GM23248 (cell line): ENCODE results near the gene CACNA1C. TPM values are rescaled to one million over a fixed set of nuclear protein-coding genes. Genes with fewer than 3 reads are reported as not detected.

Experiments
- DNase-seq: peaks from one replicate; pipeline ENCODE4 v3.0.0-alpha.2; 2015
- H2AFZ ChIP-seq: fragments of 200-600 bp; sonication (generic); 2 replicates; pipeline ENCODE4 v1.6.1; 2016; ENCODE audit warnings: antibody characterized with exemption
- H3F3A ChIP-seq: fragments of 200-600 bp; sonication (generic); 2 replicates; pipeline ENCODE4 v1.6.1; 2016; ENCODE audit warnings: mild to moderate bottlenecking, antibody characterized with exemption, mixed run types; ENCODE audit not compliant: insufficient read depth
- H3K27ac ChIP-seq: fragments of 200-600 bp; sonication (generic); 2 replicates; pipeline ENCODE4 v1.5.1; 2016; ENCODE audit warnings: mild to moderate bottlenecking
- H3K27me3 ChIP-seq: fragments of 200-600 bp; sonication (generic); replicated peaks from 2 replicates; pipeline ENCODE4 v1.6.1; 2016; ENCODE audit warnings: mild to moderate bottlenecking; ENCODE audit not compliant: insufficient read depth
- H3K36me3 ChIP-seq: fragments of 200-600 bp; sonication (generic); 2 replicates; pipeline ENCODE4 v1.6.1; 2016; ENCODE audit warnings: low read depth, mild to moderate bottlenecking
- H3K4me1 ChIP-seq: fragments of 200-600 bp; sonication (generic); 2 replicates; pipeline ENCODE4 v1.6.1; 2016; ENCODE audit warnings: mild to moderate bottlenecking; ENCODE audit not compliant: insufficient read depth
- H3K4me2 ChIP-seq: fragments of 200-600 bp; sonication (generic); one replicate; pipeline ENCODE4 v1.6.1; 2016; ENCODE audit warnings: mild to moderate bottlenecking; ENCODE audit not compliant: unreplicated experiment
- H3K4me3 ChIP-seq: fragments of 200-600 bp; sonication (generic); 2 replicates; pipeline ENCODE4 v1.5.1; 2016; ENCODE audit warnings: mild to moderate bottlenecking
- H3K79me2 ChIP-seq: fragments of 200-600 bp; sonication (generic); 2 replicates; pipeline ENCODE4 v1.6.1; 2016; ENCODE audit warnings: mild to moderate bottlenecking; ENCODE audit not compliant: insufficient read depth
- H3K9ac ChIP-seq: fragments of 200-600 bp; sonication (generic); 2 replicates; pipeline ENCODE4 v1.6.1; 2016; ENCODE audit warnings: mild to moderate bottlenecking
- H3K9me2 ChIP-seq: fragments of 200-600 bp; sonication (generic); 2 replicates; pipeline ENCODE4 v1.6.1; 2016; ENCODE audit warnings: mixed run types, mild to moderate bottlenecking, moderate library complexity; ENCODE audit not compliant: insufficient read depth
- H3K9me3 ChIP-seq: fragments of 200-600 bp; sonication (generic); one replicate; pipeline ENCODE4 v1.6.1; 2017; ENCODE audit warnings: low read depth
- H4K20me1 ChIP-seq: fragments of 200-600 bp; sonication (generic); 2 replicates; pipeline ENCODE4 v1.6.0; 2016; ENCODE audit not compliant: insufficient read depth
- EZH2 ChIP-seq: fragments of 200-600 bp; sonication (generic); IDR thresholded peaks from 2 replicates; pipeline ENCODE4 v1.6.1; 2018; ENCODE audit warnings: antibody characterized with exemption, mild to moderate bottlenecking; ENCODE audit not compliant: insufficient read depth, poor library complexity, severe bottlenecking
- EZH2phosphoT487 ChIP-seq: fragments of 200-600 bp; sonication (generic); IDR thresholded peaks from 2 replicates; pipeline ENCODE4 v1.6.1; 2018; ENCODE audit warnings: antibody characterized with exemption, moderate library complexity, mild to moderate bottlenecking, low read depth; ENCODE audit not compliant: insufficient read depth
- WGBS, 2 experiments: methylation state at CpG; one replicate each; pipeline ENCODE4 v1.1.6; 2015 to 2017; ENCODE audit warnings: low lambda C conversion rate in 2 of 2, low coverage in 1 of 2; ENCODE audit errors: missing lambda C conversion rate in 2 of 2; 5-methylcytosine and 5-hydroxymethylcytosine counted together
- in situ Hi-C: fragments of 300-500 bp; cut with MboI; formaldehyde crosslinking; loops from 2 replicates; pipeline ENCODE4 v1.15.0; 2020
- polyA plus RNA-seq: library from polyadenylated mRNA; unstranded; fragments of >200 nt; fragmentation: Nextera tagmentation; extraction: Ambion mirVana; gene quantifications from 2 replicates; pipeline ENCODE4 v1.2.1, GENCODE V29; 2016
- total RNA-seq: library from RNA; depleted of rRNA; stranded (reverse); fragments of >200 nt; shearing (Covaris generic); gene quantifications from 2 replicates; pipeline ENCODE4 v1.2.3, GENCODE V29; 2014

CACNA1C gene
- total and polyA plus RNA-seq, 2 experiments from 2014 or later, result 4.9 to 11.5 TPM

- no peak overlapping the region for H3K4me2 ChIP-seq
- in situ Hi-C loops, result loop anchor here (25.0 kb wide), 1 partner anchor 513 kb away; no protein-coding TSS in a partner anchor
- DNase-seq, result no peak
- no peak for TF ChIP-seq EZH2phosphoT487
- TF ChIP-seq EZH2, result no peak
- H3K4me1 ChIP-seq, result 0 out of 2 replicates have a peak, but pooled peaks cover 8% of the 10 kb centered on the region
- H3K27me3 ChIP-seq, result no peaks in the 10 kb centered on the region
- H3K36me3 ChIP-seq, result peaks cover 6% of the 10 kb centered on the region; the same call in 1 of the 2 replicates
- 0 out of 2 replicates have a peak, but pooled peaks cover 8% of the 10 kb centered on the region for H4K20me1 ChIP-seq
- H3K9ac ChIP-seq, result no peak overlapping the region
- H2AFZ ChIP-seq, result no peak overlapping the region
- H3K9me3 ChIP-seq, result peaks cover 3% of the 10 kb centered on the region
- no peaks in the 10 kb centered on the region for H3K9me2 ChIP-seq
- 85 to 90% methylated on average over 4 of the region's 4 CpGs for WGBS, 2 experiments
- no peak overlapping the region for H3K27ac ChIP-seq
- H3K4me3 ChIP-seq, result no peak overlapping the region
- peaks cover 92% of the 10 kb centered on the region for H3K79me2 ChIP-seq
- H3F3A ChIP-seq, result peaks cover 7% of the 10 kb centered on the region; the same call in 1 of the 2 replicates
These were observed 22.0 kb downstream of the CACNA1C start for GRCh38 chr12:2074792-2075191.

GRCh38 chr12:2075508-2076195, 22.9 kb downstream of the CACNA1C start:
- Histone ChIP-seq H3K9me3 (peaks cover 3% of the 10 kb centered on the region), H3K4me1 (0 out of 2 replicates have a peak, but pooled peaks cover 8% of the 10 kb centered on the region), H3K4me2 (no peak overlapping the region), H3F3A (peaks cover 7% of the 10 kb centered on the region; the same call in 1 of the 2 replicates), H3K9ac (no peak overlapping the region), H2AFZ (no peak overlapping the region), H3K79me2 (peaks cover 93% of the 10 kb centered on the region), H3K9me2 (no peaks in the 10 kb centered on the region), H3K36me3 (peaks cover 3% of the 10 kb centered on the region; the same call in 1 of the 2 replicates), H3K4me3 (no peak overlapping the region), H3K27ac (no peak overlapping the region), H4K20me1 (0 out of 2 replicates have a peak, but pooled peaks cover 8% of the 10 kb centered on the region), H3K27me3 (no peaks in the 10 kb centered on the region)
- TF ChIP-seq EZH2 (no peak), EZH2phosphoT487 (no peak)
- no peak for DNase-seq
- in situ Hi-C loops, result no loop called here
- 75 to 79% methylated on average over 9 of the region's 9 CpGs for WGBS, 2 experiments

- H3K4me1 ChIP-seq, result 0 out of 2 replicates have a peak, but pooled peaks cover 8% of the 10 kb centered on the region
- no peaks in the 10 kb centered on the region for H3K27me3 ChIP-seq
- peak overlapping the region; percentile 37; the same call in 1 of the 2 replicates for H3K9ac ChIP-seq
- 0 out of 2 replicates have a peak, but pooled peaks cover 8% of the 10 kb centered on the region for H4K20me1 ChIP-seq
- DNase-seq, result peak; percentile 41
- in situ Hi-C loops, result no loop called here
- H3F3A ChIP-seq, result peaks cover 7% of the 10 kb centered on the region; the same call in 1 of the 2 replicates
- no peaks in the 10 kb centered on the region for H3K9me2 ChIP-seq
- TF ChIP-seq EZH2 (no peak), EZH2phosphoT487 (no peak)
- H3K36me3 ChIP-seq, result peaks cover 3% of the 10 kb centered on the region; the same call in 1 of the 2 replicates
- H3K27ac ChIP-seq, result no peak overlapping the region
- no peak overlapping the region for H3K4me3 ChIP-seq
- 26 to 32% methylated on average over 7 to 9 of the region's 9 CpGs for WGBS, 2 experiments
- peaks cover 97% of the 10 kb centered on the region for H3K79me2 ChIP-seq
- H3K4me2 ChIP-seq, result no peak overlapping the region
- H2AFZ ChIP-seq, result peak overlapping the region; percentile 49; the same call in 1 of the 2 replicates
- H3K9me3 ChIP-seq, result peaks cover 3% of the 10 kb centered on the region
These were observed 23.4 kb downstream of the CACNA1C start for GRCh38 chr12:2076196-2076570.

- Histone ChIP-seq H3K36me3 (peaks cover 3% of the 10 kb centered on the region; the same call in 1 of the 2 replicates), H3K4me2 (no peak overlapping the region), H3K9me2 (no peaks in the 10 kb centered on the region), H2AFZ (no peak overlapping the region), H3K9ac (peak overlapping the region; percentile 37; the same call in 1 of the 2 replicates), H3K79me2 (peaks cover 97% of the 10 kb centered on the region), H3K27me3 (no peaks in the 10 kb centered on the region), H3K4me3 (no peak overlapping the region), H3K27ac (no peak overlapping the region), H3K4me1 (0 out of 2 replicates have a peak, but pooled peaks cover 8% of the 10 kb centered on the region), H3F3A (peaks cover 7% of the 10 kb centered on the region; the same call in 1 of the 2 replicates), H3K9me3 (peaks cover under 1% of the 10 kb centered on the region), H4K20me1 (0 out of 2 replicates have a peak, but pooled peaks cover 8% of the 10 kb centered on the region)
- no peak for DNase-seq
- in situ Hi-C loops, result no loop called here
- 90 to 91% methylated on average over 10 of the region's 10 CpGs for WGBS, 2 experiments
- TF ChIP-seq EZH2 (no peak), EZH2phosphoT487 (no peak)
These were observed 23.9 kb downstream of the CACNA1C start for GRCh38 chr12:2076728-2077127.
